GM12878 (cell line): ENCODE results near the gene NTSR1. TPM values are rescaled to one million over a fixed set of nuclear protein-coding genes. Genes with fewer than 3 reads are reported as not detected.
A peak's percentile ranks its signal among the peaks of the same experiment; 100 is the strongest.

ENCODE experiments used
- ATAC-seq: fragments of 200-7000 bp; cut with Tn5 transposase; 3 replicates; pipeline ENCODE4 v1.9.1; 2020; ENCODE audit warnings: mild to moderate bottlenecking, moderate library complexity
- BruUV-seq: library from RNA; stranded (reverse); fragments of 400-500 nt; replicated peaks from 2 replicates; lab custom pipeline; 2021; lab: Mats Ljungman, UMichigan
- CTCF ChIA-PET: fragments of 300-600 bp; sonication (Branson Sonifier 250); formaldehyde crosslinking; extraction: SDS; loops from one replicate; lab custom pipeline; 2021; ENCODE audit warnings: inconsistent platforms; lab: Yijun Ruan, JAX
- POLR2A ChIA-PET: fragments of 350-600 bp; formaldehyde crosslinking; extraction: SDS; loops from one replicate; lab custom pipeline; 2021; ENCODE audit warnings: inconsistent platforms; lab: Charles Lee
- RAD21 ChIA-PET: fragments of 300-600 bp; sonication (Branson Sonifier 250); formaldehyde crosslinking; loops from one replicate; lab custom pipeline; 2023; ENCODE audit warnings: antibody characterized with exemption; ENCODE audit not compliant: unreplicated experiment; lab: Charles Lee
- SMC1A ChIA-PET: fragments of 300-600 bp; sonication (Branson Sonifier 250); formaldehyde crosslinking; loops from one replicate; lab custom pipeline; 2023; ENCODE audit not compliant: unreplicated experiment, uncharacterized antibody; lab: Charles Lee
- DNase-seq: peaks from one replicate; pipeline ENCODE4 v3.0.0-alpha.2; 2011; ENCODE audit warnings: low read depth, low spot score
- FAIRE-seq: peaks from 3 replicates; lab custom pipeline; 2011; peaks lifted over from hg19 to GRCh38; lab: Jason Lieb, UNC
- H2AFZ ChIP-seq: 2 replicates; pipeline ENCODE4 v1.6.0; 2011; ENCODE audit warnings: low read depth, low read length, control low read depth; ENCODE audit not compliant: control insufficient read depth
- H3K27ac ChIP-seq: 2 replicates; pipeline ENCODE4 v1.5.1; 2011; ENCODE audit warnings: control low read depth; ENCODE audit not compliant: control insufficient read depth, insufficient read depth
- H3K27me3 ChIP-seq, 2 experiments: replicated peaks in 1 of 2; 2 replicates each; pipeline versions ENCODE4 v1.6.0 to v1.6.1; 2011; ENCODE audit warnings: low read length in 1 of 2; ENCODE audit not compliant: control insufficient read depth in 2 of 2, insufficient read depth in 2 of 2
- H3K36me3 ChIP-seq, 2 experiments: 2 replicates each; pipeline ENCODE4 v1.5.1; 2011; ENCODE audit warnings: low read length in 1 of 2; ENCODE audit not compliant: control insufficient read depth in 2 of 2, insufficient read depth in 2 of 2
- H3K4me1 ChIP-seq: 2 replicates; pipeline ENCODE4 v1.6.1; 2011; ENCODE audit warnings: mild to moderate bottlenecking, low read length, moderate library complexity, mixed read lengths; ENCODE audit not compliant: control insufficient read depth, insufficient read depth
- H3K4me2 ChIP-seq: 2 replicates; pipeline ENCODE4 v1.6.0; 2011; ENCODE audit warnings: control low read depth; ENCODE audit not compliant: control insufficient read depth, insufficient read depth
- H3K4me3 ChIP-seq: fragments of 200-600 bp; sonication (generic); 2 replicates; pipeline ENCODE4 v1.5.1; 2016
- H3K79me2 ChIP-seq: 2 replicates; pipeline ENCODE4 v1.6.0; 2011; ENCODE audit warnings: low read length; ENCODE audit not compliant: control insufficient read depth, insufficient read depth
- H3K9ac ChIP-seq: 2 replicates; pipeline ENCODE4 v1.8.0; 2011; ENCODE audit warnings: low read length, control low read depth, mixed read lengths; ENCODE audit not compliant: control insufficient read depth, insufficient read depth
- H3K9me3 ChIP-seq: replicated peaks from 3 replicates; pipeline ENCODE4 v1.5.1; 2011; ENCODE audit warnings: mild to moderate bottlenecking, low read length; ENCODE audit not compliant: control insufficient read depth, insufficient read depth
- H4K20me1 ChIP-seq: 2 replicates; pipeline ENCODE4 v1.6.0; 2011; ENCODE audit not compliant: control insufficient read depth, insufficient read depth
- EGR1 ChIP-seq, 2 experiments: IDR thresholded peaks; 1 replicate in 1 of 2; 2 replicates in 1 of 2; pipeline ENCODE4 v1.6.1; 2011 to 2012; ENCODE audit warnings: low read depth in 2 of 2, low read length in 2 of 2, borderline replicate concordance in 1 of 2, mild to moderate bottlenecking in 1 of 2, moderate library complexity in 1 of 2
- ETV6 ChIP-seq, 2 experiments: fragments of 450-650 bp in 1 of 2; IDR thresholded peaks in 1 of 2; conservative IDR thresholded peaks in 1 of 2; 2 replicates each; pipeline ENCODE4 v1.6.1; 2014; ENCODE audit warnings: antibody characterized with exemption in 1 of 2, borderline replicate concordance in 1 of 2, low read depth in 1 of 2, mild to moderate bottlenecking in 1 of 2, moderate library complexity in 1 of 2
- IKZF1 ChIP-seq: fragments of 450-650 bp; conservative IDR thresholded peaks from 2 replicates; pipeline ENCODE4 v1.6.1; 2017; ENCODE audit warnings: antibody characterized with exemption, mild to moderate bottlenecking
- JUND ChIP-seq: IDR thresholded peaks from 2 replicates; pipeline ENCODE4 v1.6.1; 2012; ENCODE audit warnings: low read depth, mild to moderate bottlenecking, low read length, improper control_type of control experiment, moderate library complexity
- POLR2AphosphoS2 ChIP-seq: IDR thresholded peaks from 2 replicates; pipeline ENCODE4 v1.6.1; 2011; ENCODE audit warnings: low read depth, mild to moderate bottlenecking, low read length, improper control_type of control experiment, moderate library complexity
- POU2F2 ChIP-seq: IDR thresholded peaks from 3 replicates; pipeline ENCODE4 v1.6.1; 2011; ENCODE audit warnings: low read depth, mild to moderate bottlenecking, low read length, borderline replicate concordance
- STAT3 ChIP-seq: IDR thresholded peaks from 2 replicates; pipeline ENCODE4 v1.6.1; 2011; ENCODE audit warnings: low read depth, low read length, improper control_type of control experiment
- SUPT20H ChIP-seq: IDR thresholded peaks from 2 replicates; pipeline ENCODE4 v1.6.1; 2011; ENCODE audit warnings: low read depth, mild to moderate bottlenecking, low read length, moderate library complexity, borderline replicate concordance; ENCODE audit not compliant: control insufficient read depth
- YBX1 ChIP-seq: fragments of 450-650 bp; IDR thresholded peaks from 2 replicates; pipeline ENCODE4 v1.6.1; 2016; ENCODE audit warnings: antibody characterized with exemption
- ZBTB40 ChIP-seq: fragments of 450-650 bp; IDR thresholded peaks from 2 replicates; pipeline ENCODE4 v1.6.1; 2016; ENCODE audit warnings: mild to moderate bottlenecking, moderate library complexity, borderline replicate concordance
- ZNF24 ChIP-seq: fragments of 450-650 bp; IDR thresholded peaks from 2 replicates; pipeline ENCODE4 v1.6.1; 2017; ENCODE audit warnings: antibody characterized with exemption, mild to moderate bottlenecking
- ZNF274 ChIP-seq: IDR thresholded peaks from one replicate; pipeline ENCODE4 v1.8.0; 2011; ENCODE audit not compliant: insufficient read length, insufficient read depth
- WGBS: methylation state at CpG from one replicate; pipeline ENCODE4 v1.1.6; 2016; ENCODE audit warnings: low lambda C conversion rate; ENCODE audit not compliant: insufficient replicate concordance, insufficient coverage; ENCODE audit errors: missing lambda C conversion rate; 5-methylcytosine and 5-hydroxymethylcytosine counted together
- in situ Hi-C: fragments of 300-500 bp; cut with MboI; formaldehyde crosslinking; loops from 9 replicates; pipeline ENCODE4 v1.14.3; 2018; ENCODE audit warnings: mixed read lengths
- intact Hi-C: fragments of 100-400 bp; cut with micrococcal nuclease; formaldehyde crosslinking; loops from one replicate; pipeline ENCODE4 v1.14.2; 2022; ENCODE audit not compliant: unreplicated experiment
- polyA plus RNA-seq, 11 experiments: library from polyadenylated mRNA; depleted of rRNA in 4 of 11; unstranded in 6 of 11; stranded (reverse) in 5 of 11; fragments of >200 nt; fragmentation: Nextera tagmentation in 4 of 11; fragmentation: Illumina TruSeq in 1 of 11; extraction: Ambion mirVana in 4 of 11; extraction: Trizol in 1 of 11; gene quantifications; 1 replicate in 1 of 11; 2 replicates in 10 of 11; pipeline versions ENCODE4 v1.2.1 to v1.2.3, GENCODE V29; 2011 to 2016; ENCODE audit warnings: inconsistent platforms in 2 of 11, missing spikeins in 2 of 11, low read depth in 1 of 11
- total RNA-seq, 4 experiments: library from RNA; depleted of rRNA in 3 of 4; stranded (reverse); fragments of >200 nt in 3 of 4; fragmentation: Illumina TruSeq in 1 of 4; extraction: Trizol in 1 of 4; gene quantifications; 2 replicates each; pipeline versions ENCODE4 v1.2.1 to v1.2.3, GENCODE V29; 2013 to 2021
- TF ChIP-seq, protein P1 (sequence below): fragments of 450-650 bp; IDR thresholded peaks from 2 replicates; pipeline ENCODE4 v1.6.1; 2016; ENCODE audit warnings: mild to moderate bottlenecking
- TF ChIP-seq, protein P2 (sequence below): fragments of 450-650 bp; IDR thresholded peaks from 2 replicates; pipeline ENCODE4 v1.6.1; 2017; ENCODE audit warnings: mild to moderate bottlenecking

NTSR1 gene
- total and polyA plus RNA-seq, 10 of the 15 experiments (the other 5 are each of a cell fraction or from before 2014, with no cell fraction given): not detected

- TF ChIP-seq JUND: no peak
- TF ChIP-seq, protein P1, sequence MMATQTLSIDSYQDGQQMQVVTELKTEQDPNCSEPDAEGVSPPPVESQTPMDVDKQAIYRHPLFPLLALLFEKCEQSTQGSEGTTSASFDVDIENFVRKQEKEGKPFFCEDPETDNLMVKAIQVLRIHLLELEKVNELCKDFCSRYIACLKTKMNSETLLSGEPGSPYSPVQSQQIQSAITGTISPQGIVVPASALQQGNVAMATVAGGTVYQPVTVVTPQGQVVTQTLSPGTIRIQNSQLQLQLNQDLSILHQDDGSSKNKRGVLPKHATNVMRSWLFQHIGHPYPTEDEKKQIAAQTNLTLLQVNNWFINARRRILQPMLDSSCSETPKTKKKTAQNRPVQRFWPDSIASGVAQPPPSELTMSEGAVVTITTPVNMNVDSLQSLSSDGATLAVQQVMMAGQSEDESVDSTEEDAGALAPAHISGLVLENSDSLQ: no peak
- no peak for TF ChIP-seq IKZF1
- no peak for TF ChIP-seq POLR2AphosphoS2
- no peak for TF ChIP-seq STAT3
- no peak for TF ChIP-seq ZNF24
- no peak for TF ChIP-seq ZNF274
These were observed 19.0 kb downstream of the NTSR1 start (continued) for GRCh38 chr20:62727584-62728027.

DNA sequence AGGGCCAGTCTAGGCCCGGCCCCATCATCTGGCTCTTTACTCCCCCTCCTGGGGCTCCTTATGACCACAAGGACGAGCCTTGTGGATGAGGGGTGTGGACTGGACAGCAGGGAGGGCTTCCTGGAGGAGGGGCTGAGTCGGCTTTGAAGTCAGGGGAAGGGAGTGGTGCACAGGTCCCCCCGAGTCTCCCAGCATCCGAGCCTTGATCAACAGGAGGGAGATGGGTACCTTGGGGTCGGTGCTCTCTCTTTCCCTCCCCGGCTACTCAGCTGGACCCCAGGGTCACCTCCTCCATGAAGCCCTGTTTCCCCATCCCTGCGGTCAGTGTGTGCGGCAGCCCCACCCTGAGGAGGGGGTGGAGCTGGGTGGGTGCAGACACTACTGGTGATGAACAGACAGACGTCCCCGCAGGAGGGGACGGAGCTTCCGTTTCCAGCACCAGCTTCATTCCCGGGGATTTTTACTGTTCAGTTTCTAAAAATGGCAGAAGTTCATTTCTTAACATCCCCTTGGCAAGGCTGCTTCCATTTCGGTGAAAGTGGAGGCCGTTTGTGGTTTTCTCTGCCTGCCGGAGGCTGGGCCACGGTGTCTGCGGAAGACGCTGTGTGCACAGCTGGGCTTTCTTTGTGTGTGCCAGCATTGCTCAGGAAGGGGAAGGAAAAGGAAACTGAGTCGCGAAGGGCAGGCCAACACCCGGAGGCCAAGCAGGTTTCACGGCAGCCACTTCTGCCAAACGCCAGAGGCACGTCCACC lies 19.6 kb downstream of the NTSR1 start:
- Histone ChIP-seq H4K20me1 (no peaks in the 10 kb centered on the region), H3K36me3 (no peaks in the 10 kb centered on the region), H3K9ac (no peak overlapping the region), H3K79me2 (no peaks in the 10 kb centered on the region), H2AFZ (no peak overlapping the region), H3K9me3 (no peaks in the 10 kb centered on the region), H3K4me3 (no peak overlapping the region), H3K4me1 (no peaks in the 10 kb centered on the region), H3K27me3 (peaks cover 4 to 10% of the 10 kb centered on the region in 2 experiments; a peak in 3 of 4 replicates), H3K4me2 (peak overlapping the region; percentile 17; the same call in 1 of the 2 replicates), H3K27ac (no peak overlapping the region)
- intact Hi-C loops: no loop called here
- ChIA-PET CTCF (no interaction called here), SMC1A (no interaction called here), POLR2A (no interaction called here), RAD21 (no interaction called here)
- 9% methylated on average over 25 of the region's 26 CpGs for WGBS
- DNase-seq (no peak), ATAC-seq (no peak), FAIRE-seq (no peak)
- in situ Hi-C loops: no loop called here
- BruUV-seq: no TSS peak
- TF ChIP-seq POU2F2 (no peak), SUPT20H (no peak), ETV6 (conservative IDR thresholded peaks at IDR 0.05 in 1 of 2, IDR thresholded peaks at IDR 0.05 in 1 of 2; ENCODE audit: borderline replicate concordance in 1 of 2, low read depth in 1 of 2) (no peak), ZBTB40 (no peak), EGR1 (IDR thresholded peaks at IDR 0.05; ENCODE audit: borderline replicate concordance in 1 of 2, low read depth in 2 of 2, low read length in 2 of 2) (no peak), YBX1 (no peak)
- TF ChIP-seq, protein P2, sequence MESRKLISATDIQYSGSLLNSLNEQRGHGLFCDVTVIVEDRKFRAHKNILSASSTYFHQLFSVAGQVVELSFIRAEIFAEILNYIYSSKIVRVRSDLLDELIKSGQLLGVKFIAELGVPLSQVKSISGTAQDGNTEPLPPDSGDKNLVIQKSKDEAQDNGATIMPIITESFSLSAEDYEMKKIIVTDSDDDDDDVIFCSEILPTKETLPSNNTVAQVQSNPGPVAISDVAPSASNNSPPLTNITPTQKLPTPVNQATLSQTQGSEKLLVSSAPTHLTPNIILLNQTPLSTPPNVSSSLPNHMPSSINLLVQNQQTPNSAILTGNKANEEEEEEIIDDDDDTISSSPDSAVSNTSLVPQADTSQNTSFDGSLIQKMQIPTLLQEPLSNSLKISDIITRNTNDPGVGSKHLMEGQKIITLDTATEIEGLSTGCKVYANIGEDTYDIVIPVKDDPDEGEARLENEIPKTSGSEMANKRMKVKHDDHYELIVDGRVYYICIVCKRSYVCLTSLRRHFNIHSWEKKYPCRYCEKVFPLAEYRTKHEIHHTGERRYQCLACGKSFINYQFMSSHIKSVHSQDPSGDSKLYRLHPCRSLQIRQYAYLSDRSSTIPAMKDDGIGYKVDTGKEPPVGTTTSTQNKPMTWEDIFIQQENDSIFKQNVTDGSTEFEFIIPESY: no peak
